Neural cell (in vitro differentiated cells): ENCODE results near the gene CCDC175. TPM values are rescaled to one million over a fixed set of nuclear protein-coding genes. Genes with fewer than 3 reads are reported as not detected.

ENCODE experiments used
- H2AFZ ChIP-seq: fragments of 200-600, 300-800 bp; sonication (generic), shearing (Covaris generic); 2 replicates; pipeline ENCODE4 v1.6.0; 2014; ENCODE audit warnings: low read depth, mild to moderate bottlenecking, antibody characterized with exemption, low read length, moderate library complexity
- H3F3A ChIP-seq: fragments of 200-600 bp; shearing (Covaris generic); 2 replicates; pipeline ENCODE4 v1.6.1; 2016; ENCODE audit warnings: mild to moderate bottlenecking, moderate library complexity, mixed read lengths, antibody characterized with exemption, low read length; ENCODE audit not compliant: insufficient read depth, poor library complexity, severe bottlenecking
- H3K27ac ChIP-seq: fragments of 200-600, 300-800 bp; sonication (generic), shearing (Covaris generic); 2 replicates; pipeline ENCODE4 v1.5.1; 2014; ENCODE audit warnings: mild to moderate bottlenecking, low read length, moderate library complexity
- H3K27me3 ChIP-seq: fragments of 300-800, 200-600 bp; sonication (generic), shearing (Covaris generic); 2 replicates; pipeline ENCODE4 v1.6.0; 2014; ENCODE audit warnings: mild to moderate bottlenecking, low read depth, low read length, moderate library complexity; ENCODE audit not compliant: insufficient read depth
- H3K36me3 ChIP-seq: fragments of 300-800, 200-600 bp; sonication (generic), shearing (Covaris generic); 2 replicates; pipeline ENCODE4 v1.5.1; 2014; ENCODE audit warnings: mild to moderate bottlenecking, antibody characterized with exemption, low read length, moderate library complexity; ENCODE audit not compliant: insufficient read depth
- H3K4me2 ChIP-seq: fragments of 300-800, 200-600 bp; sonication (generic), shearing (Covaris generic); 2 replicates; pipeline ENCODE4 v1.6.0; 2014; ENCODE audit warnings: mild to moderate bottlenecking, low read length
- H3K4me3 ChIP-seq: fragments of 300-800, 200-600 bp; sonication (generic), shearing (Covaris generic); 2 replicates; pipeline ENCODE4 v1.5.1; 2014; ENCODE audit warnings: mild to moderate bottlenecking, low read length, moderate library complexity
- H3K79me2 ChIP-seq: fragments of 200-600 bp; shearing (Covaris generic); replicated peaks from 2 replicates; pipeline ENCODE4 v1.6.0; 2014; ENCODE audit warnings: mild to moderate bottlenecking, low read length, moderate library complexity; ENCODE audit not compliant: insufficient read depth
- H3K9ac ChIP-seq: fragments of 300-800, 200-600 bp; sonication (generic), shearing (Covaris generic); 2 replicates; pipeline ENCODE4 v1.6.1; 2016; ENCODE audit warnings: mild to moderate bottlenecking, low read length, mixed read lengths
- H3K9me2 ChIP-seq: fragments of 200-600 bp; shearing (Covaris generic); 2 replicates; pipeline ENCODE4 v1.6.1; 2016; ENCODE audit warnings: mild to moderate bottlenecking, low read length, mixed read lengths; ENCODE audit not compliant: insufficient read depth
- H3K9me3 ChIP-seq: fragments of 200-600, 300-800 bp; sonication (generic), shearing (Covaris generic); 2 replicates; pipeline ENCODE4 v1.6.1; 2016; ENCODE audit warnings: mild to moderate bottlenecking, mixed run types, low read length, moderate library complexity, mixed read lengths
- H4K20me1 ChIP-seq: fragments of 200-600 bp; shearing (Covaris generic); 2 replicates; pipeline ENCODE4 v1.6.1; 2016; ENCODE audit warnings: mild to moderate bottlenecking, mixed run types; ENCODE audit not compliant: insufficient read depth
- EP300 ChIP-seq: fragments of 450-650 bp; conservative IDR thresholded peaks from 2 replicates; pipeline ENCODE4 v1.6.1; 2014; ENCODE audit warnings: antibody characterized with exemption, mild to moderate bottlenecking, moderate library complexity; ENCODE audit not compliant: poor library complexity, severe bottlenecking
- EZH2 ChIP-seq: fragments of 200-600, 300-800 bp; shearing (Covaris generic), sonication (generic); IDR thresholded peaks from 2 replicates; pipeline ENCODE4 v1.6.1; 2014; ENCODE audit warnings: antibody characterized with exemption, low read length, borderline replicate concordance, mild to moderate bottlenecking; ENCODE audit not compliant: insufficient read depth, poor library complexity, severe bottlenecking
- MXI1 ChIP-seq: fragments of 450-650 bp; conservative IDR thresholded peaks from 2 replicates; pipeline ENCODE4 v1.6.1; 2014; ENCODE audit warnings: antibody characterized with exemption, mild to moderate bottlenecking; ENCODE audit not compliant: poor library complexity, severe bottlenecking
- POLR2AphosphoS5 ChIP-seq: IDR thresholded peaks from 2 replicates; pipeline ENCODE4 v1.6.1; 2012
- RAD21 ChIP-seq: fragments of 450-650 bp; conservative IDR thresholded peaks from 2 replicates; pipeline ENCODE4 v1.6.1; 2014; ENCODE audit warnings: antibody characterized with exemption, mild to moderate bottlenecking, moderate library complexity
- REST ChIP-seq: IDR thresholded peaks from 2 replicates; pipeline ENCODE4 v1.6.1; 2012; ENCODE audit warnings: borderline replicate concordance
- SMC3 ChIP-seq: fragments of 450-650 bp; conservative IDR thresholded peaks from 2 replicates; pipeline ENCODE4 v1.6.1; 2014; ENCODE audit warnings: antibody characterized with exemption, mild to moderate bottlenecking, moderate library complexity; ENCODE audit not compliant: poor library complexity
- TAF1 ChIP-seq: IDR thresholded peaks from 2 replicates; pipeline ENCODE4 v1.6.1; 2012; ENCODE audit warnings: low read depth
- polyA plus RNA-seq: library from polyadenylated mRNA; depleted of rRNA; stranded (reverse); fragments of >200 nt; gene quantifications from 2 replicates; pipeline ENCODE4 v1.2.3, GENCODE V29; 2014
- TF ChIP-seq, protein P1 (sequence below): fragments of 450-650 bp; IDR thresholded peaks from 2 replicates; pipeline ENCODE4 v1.5.1; 2014; ENCODE audit warnings: antibody characterized with exemption, mild to moderate bottlenecking, moderate library complexity; ENCODE audit not compliant: poor library complexity, severe bottlenecking

The CCDC175 gene
- polyA plus RNA-seq, 1 donor from 2014 or later, result 0.11 TPM

- H3K79me2 ChIP-seq, result peaks cover 20% of the 10 kb centered on the region
- no peak overlapping the region for H3K9ac ChIP-seq
- no peaks in the 10 kb centered on the region for H3K9me3 ChIP-seq
- no peaks in the 10 kb centered on the region for H3K27me3 ChIP-seq
- H4K20me1 ChIP-seq, result no peaks in the 10 kb centered on the region
- no peak overlapping the region for H3K27ac ChIP-seq
- H3K36me3 ChIP-seq, result no peaks in the 10 kb centered on the region
- no peak for TF ChIP-seq EZH2
- no peak for TF ChIP-seq POLR2AphosphoS5
- no peak for TF ChIP-seq TAF1
- TF ChIP-seq RAD21, result no peak
- TF ChIP-seq REST, result no peak
- no peak for TF ChIP-seq EP300
- no peak for TF ChIP-seq SMC3
- TF ChIP-seq, protein P1, sequence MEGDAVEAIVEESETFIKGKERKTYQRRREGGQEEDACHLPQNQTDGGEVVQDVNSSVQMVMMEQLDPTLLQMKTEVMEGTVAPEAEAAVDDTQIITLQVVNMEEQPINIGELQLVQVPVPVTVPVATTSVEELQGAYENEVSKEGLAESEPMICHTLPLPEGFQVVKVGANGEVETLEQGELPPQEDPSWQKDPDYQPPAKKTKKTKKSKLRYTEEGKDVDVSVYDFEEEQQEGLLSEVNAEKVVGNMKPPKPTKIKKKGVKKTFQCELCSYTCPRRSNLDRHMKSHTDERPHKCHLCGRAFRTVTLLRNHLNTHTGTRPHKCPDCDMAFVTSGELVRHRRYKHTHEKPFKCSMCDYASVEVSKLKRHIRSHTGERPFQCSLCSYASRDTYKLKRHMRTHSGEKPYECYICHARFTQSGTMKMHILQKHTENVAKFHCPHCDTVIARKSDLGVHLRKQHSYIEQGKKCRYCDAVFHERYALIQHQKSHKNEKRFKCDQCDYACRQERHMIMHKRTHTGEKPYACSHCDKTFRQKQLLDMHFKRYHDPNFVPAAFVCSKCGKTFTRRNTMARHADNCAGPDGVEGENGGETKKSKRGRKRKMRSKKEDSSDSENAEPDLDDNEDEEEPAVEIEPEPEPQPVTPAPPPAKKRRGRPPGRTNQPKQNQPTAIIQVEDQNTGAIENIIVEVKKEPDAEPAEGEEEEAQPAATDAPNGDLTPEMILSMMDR, result no peak
- TF ChIP-seq MXI1, result no peak
- H3F3A ChIP-seq, result no peaks in the 10 kb centered on the region
- peak overlapping the region; percentile 88 for H3K4me3 ChIP-seq
- no peaks in the 10 kb centered on the region for H3K9me2 ChIP-seq
- no peak overlapping the region for H3K4me2 ChIP-seq
- H2AFZ ChIP-seq, result no peak overlapping the region
Observed at GRCh38 chr14:59481871-59482540, 94.6 kb downstream of the CCDC175 start.

GRCh38 chr14:59481407-59481806, 95.2 kb downstream of the CCDC175 start:
- H3K9me3 ChIP-seq, result no peaks in the 10 kb centered on the region
- H2AFZ ChIP-seq, result no peak overlapping the region
- no peaks in the 10 kb centered on the region for H3K9me2 ChIP-seq
- H3K9ac ChIP-seq, result no peak overlapping the region
- no peaks in the 10 kb centered on the region for H3K36me3 ChIP-seq
- no peaks in the 10 kb centered on the region for H3K27me3 ChIP-seq
- H3K4me3 ChIP-seq, result no peak overlapping the region
- H3K79me2 ChIP-seq, result peaks cover 14% of the 10 kb centered on the region
- no peaks in the 10 kb centered on the region for H4K20me1 ChIP-seq
- H3K27ac ChIP-seq, result no peak overlapping the region
- no peak overlapping the region for H3K4me2 ChIP-seq
- H3F3A ChIP-seq, result no peaks in the 10 kb centered on the region
- no peak for TF ChIP-seq SMC3
- no peak for TF ChIP-seq POLR2AphosphoS5
- no peak for TF ChIP-seq TAF1
- no peak for TF ChIP-seq EZH2
- TF ChIP-seq MXI1, result no peak
- TF ChIP-seq, protein P1, result no peak
- TF ChIP-seq EP300, result no peak
- TF ChIP-seq RAD21, result no peak
- TF ChIP-seq REST, result no peak
